ENCODE measurements around the gene SLN.

Gene SLN

GRCh38 chr11:107659310-107659709 lies 52.5 kb downstream of the SLN start:
- H3K27ac ChIP-seq = no peak overlapping the region
- TF ChIP-seq ZFX (IDR thresholded peaks at IDR 0.05; ENCODE audit: borderline replicate concordance) (no peak), CTCF (IDR thresholded peaks at IDR 0.05) (no peak)
